SK-N-DZ (cell line): ENCODE data around the gene STAT5B.
"Not testable (repeated sequence)": the region's sequence is repeated elsewhere in the genome, so short reads cannot be mapped to it uniquely, and the experiment has no call there.

ENCODE experiments used
- DNase-seq: peaks from one replicate; pipeline ENCODE4 v3.0.0-alpha.2; 2015; ENCODE audit warnings: low spot score

STAT5B gene

GRCh38 chr17:42233994-42234393 is 42.2 kb downstream of the STAT5B start:
- DNase-seq, result no peak

GRCh38 chr17:42233156-42233555 is 43.0 kb downstream of the STAT5B start:
- no peak for DNase-seq

GRCh38 chr17:42230225-42230624 is 46.0 kb downstream of the STAT5B start:
- no peak for DNase-seq

- no peak for DNase-seq
Observed at GRCh38 chr17:42227849-42228700, 48.1 kb downstream of the STAT5B start.

- no peak for DNase-seq
Observed at GRCh38 chr17:42225646-42226045, 50.5 kb downstream of the STAT5B start.

- no peak for DNase-seq
Observed at GRCh38 chr17:42224651-42225050, 51.5 kb downstream of the STAT5B start.

GRCh38 chr17:42221886-42222745 is 54.1 kb downstream of the STAT5B start:
- peak; percentile 35 for DNase-seq

GRCh38 chr17:42219280-42219679 is 56.9 kb downstream of the STAT5B start:
- DNase-seq, result not testable (repeated sequence)

GRCh38 chr17:42214156-42214555 is 62.0 kb downstream of the STAT5B start:
- DNase-seq, result no peak

GRCh38 chr17:42212382-42212781 is 63.8 kb downstream of the STAT5B start:
- no peak for DNase-seq

GRCh38 chr17:42211921-42212341 is 64.3 kb downstream of the STAT5B start:
- not testable (repeated sequence) for DNase-seq

- DNase-seq, result no peak
Observed at GRCh38 chr17:42210046-42210445, 66.1 kb downstream of the STAT5B start.

GRCh38 chr17:42206153-42206612 is 70.0 kb downstream of the STAT5B start:
- DNase-seq, result not testable (repeated sequence)

- DNase-seq, result no peak
Observed at GRCh38 chr17:42203354-42203753, 72.8 kb downstream of the STAT5B start.

GRCh38 chr17:42202696-42203095 is 73.5 kb downstream of the STAT5B start:
- DNase-seq, result no peak

- no peak for DNase-seq
Observed at GRCh38 chr17:42202159-42202558, 74.0 kb downstream of the STAT5B start.

GRCh38 chr17:42201458-42201772 is 74.8 kb downstream of the STAT5B start:
- no peak for DNase-seq

- DNase-seq, result no peak
Observed at GRCh38 chr17:42200706-42201457, 75.3 kb downstream of the STAT5B start.

GRCh38 chr17:42199416-42200011 is 76.7 kb downstream of the STAT5B start:
- DNase-seq, result no peak

GRCh38 chr17:42198897-42199296 is 77.3 kb downstream of the STAT5B start:
- DNase-seq, result no peak

GRCh38 chr17:42197564-42198156 is 78.5 kb downstream of the STAT5B start:
- no peak for DNase-seq
